SK-N-SH (cell line): ENCODE measurements around the gene SRRD. TPM values are rescaled to one million over a fixed set of nuclear protein-coding genes. Genes with fewer than 3 reads are reported as not detected.

ENCODE experiments used
- CTCF ChIA-PET: fragments of 300-600, 350-600 bp; formaldehyde crosslinking; extraction: SDS; loops from one replicate; lab custom pipeline; 2021; lab: Yijun Ruan, JAX
- POLR2A ChIA-PET: fragments of 350-600 bp; sonication (Branson Sonifier 250); formaldehyde crosslinking; extraction: SDS; loops from one replicate; lab custom pipeline; 2020; ENCODE audit warnings: antibody characterized with exemption, inconsistent platforms; lab: Yijun Ruan, JAX
- DNase-seq: peaks from one replicate; pipeline ENCODE4 v3.0.0; 2012
- H2AFZ ChIP-seq: fragments of 200-600 bp; sonication (generic); 2 replicates; pipeline ENCODE4 v1.8.1; 2016; ENCODE audit warnings: antibody characterized with exemption, mild to moderate bottlenecking, low read depth
- H3F3A ChIP-seq: fragments of 200-600 bp; sonication (generic); replicated peaks from 2 replicates; pipeline ENCODE3; 2016; ENCODE audit warnings: antibody characterized with exemption, mild to moderate bottlenecking; ENCODE audit not compliant: insufficient read depth
- H3K27ac ChIP-seq, 2 experiments: fragments of 200-500 bp in 1 of 2; fragments of 200-600 bp in 1 of 2; sonication (Bioruptor generic) in 1 of 2; sonication (generic), shearing (Covaris generic) in 1 of 2; 2 replicates each; pipeline versions ENCODE4 v1.5.1 to v1.6.1; 2014 to 2016; ENCODE audit warnings: low read depth in 2 of 2, inconsistent platforms in 1 of 2, low read length in 1 of 2, mild to moderate bottlenecking in 1 of 2, mixed read lengths in 1 of 2
- H3K27me3 ChIP-seq: fragments of 200-600 bp; sonication (generic), shearing (Covaris generic); 2 replicates; pipeline ENCODE4 v1.6.1; 2016; ENCODE audit warnings: mixed run types; ENCODE audit not compliant: insufficient read depth
- H3K36me3 ChIP-seq, 2 experiments: fragments of 200-500 bp in 1 of 2; fragments of 200-600 bp in 1 of 2; sonication (Bioruptor generic) in 1 of 2; sonication (generic) in 1 of 2; replicated peaks in 1 of 2; 2 replicates each; pipeline versions ENCODE3 to v1.5.1; 2014 to 2016; ENCODE audit warnings: low read length in 1 of 2, mild to moderate bottlenecking in 1 of 2; ENCODE audit not compliant: insufficient read depth in 2 of 2, control insufficient read depth in 1 of 2
- H3K4me1 ChIP-seq, 2 experiments: fragments of 200-500 bp in 1 of 2; fragments of 200-600 bp in 1 of 2; sonication (Bioruptor generic) in 1 of 2; sonication (generic), shearing (Covaris generic) in 1 of 2; 2 replicates each; pipeline versions ENCODE4 v1.5.1 to v1.6.1; 2014 to 2016; ENCODE audit warnings: low read depth in 1 of 2, low read length in 1 of 2, mixed run types in 1 of 2; ENCODE audit not compliant: insufficient read depth in 2 of 2, control insufficient read depth in 1 of 2
- H3K4me2 ChIP-seq: fragments of 200-600 bp; sonication (generic), shearing (Covaris generic); 2 replicates; pipeline ENCODE4 v1.6.1; 2017; ENCODE audit warnings: mixed run types
- H3K4me3 ChIP-seq, 2 experiments: fragments of 200-500 bp in 1 of 2; fragments of 200-600 bp in 1 of 2; sonication (Bioruptor generic) in 1 of 2; sonication (generic), shearing (Covaris generic) in 1 of 2; 2 replicates each; pipeline versions ENCODE4 v1.5.1 to v1.8.1; 2014 to 2016; ENCODE audit warnings: low read depth in 2 of 2, inconsistent platforms in 1 of 2, low read length in 1 of 2, mild to moderate bottlenecking in 1 of 2, mixed read lengths in 1 of 2, moderate library complexity in 1 of 2
- H3K79me2 ChIP-seq: fragments of 200-600 bp; sonication (generic); 2 replicates; pipeline ENCODE4 v1.8.1; 2017; ENCODE audit warnings: mild to moderate bottlenecking; ENCODE audit not compliant: insufficient read depth
- H3K9ac ChIP-seq: fragments of 200-600 bp; sonication (generic); 2 replicates; pipeline ENCODE4 v1.6.1; 2017; ENCODE audit warnings: mixed run types
- H3K9me2 ChIP-seq: fragments of 200-600 bp; sonication (generic); 2 replicates; pipeline ENCODE4 v1.6.1; 2017; ENCODE audit warnings: mixed run types
- H3K9me3 ChIP-seq: fragments of 200-600 bp; sonication (generic); 2 replicates; pipeline ENCODE4 v1.6.1; 2017; ENCODE audit warnings: mixed run types, mild to moderate bottlenecking, moderate library complexity
- H4K20me1 ChIP-seq: fragments of 200-600 bp; sonication (generic); 2 replicates; pipeline ENCODE4 v1.6.1; 2017; ENCODE audit warnings: mild to moderate bottlenecking, mixed run types; ENCODE audit not compliant: insufficient read depth
- CHD2 ChIP-seq: fragments of 150-350 bp; IDR thresholded peaks from 2 replicates; pipeline ENCODE4 v1.6.1; 2018; ENCODE audit warnings: low read length; ENCODE audit not compliant: partially characterized antibody
- FOSL2 ChIP-seq: IDR thresholded peaks from 2 replicates; pipeline ENCODE4 v1.4.0; 2012; ENCODE audit warnings: low read depth, mild to moderate bottlenecking, moderate library complexity, borderline replicate concordance
- FOXJ3 ChIP-seq: sonication (generic); formaldehyde crosslinking; IDR thresholded peaks from 2 replicates; pipeline ENCODE4 v1.5.1; 2020; ENCODE audit warnings: mild to moderate bottlenecking, missing genetic modification reagents
- RCOR1 ChIP-seq: fragments of 150-350 bp; IDR thresholded peaks from 2 replicates; pipeline ENCODE4 v1.6.1; 2017; ENCODE audit warnings: antibody characterized with exemption, low read length
- RFX5 ChIP-seq: IDR thresholded peaks from 2 replicates; pipeline ENCODE4 v1.6.1; 2012; ENCODE audit warnings: mild to moderate bottlenecking, improper control_type of control experiment, low read length
- SIN3A ChIP-seq: IDR thresholded peaks from 2 replicates; pipeline ENCODE4 v1.6.1; 2012; ENCODE audit warnings: low read depth, mild to moderate bottlenecking, low read length, moderate library complexity, borderline replicate concordance
- WGBS: methylation state at CpG from one replicate; pipeline ENCODE4 v1.1.6; 2017; ENCODE audit warnings: low lambda C conversion rate; 5-methylcytosine and 5-hydroxymethylcytosine counted together
- polyA plus RNA-seq, 3 experiments: library from polyadenylated mRNA; depleted of rRNA; stranded (reverse); fragments of >200 nt; gene quantifications; 2 replicates each; pipeline ENCODE4 v1.2.3, GENCODE V29; 2012
- TF ChIP-seq, protein P1 (sequence below): IDR thresholded peaks from 2 replicates; pipeline ENCODE4 v1.6.1; 2012; ENCODE audit warnings: mild to moderate bottlenecking, low read depth, low read length, moderate library complexity
- TF ChIP-seq, protein P2 (sequence below): fragments of 200-600 bp; sonication (generic); IDR thresholded peaks from 2 replicates; pipeline ENCODE4 v1.6.1; 2017; ENCODE audit warnings: antibody characterized with exemption, mild to moderate bottlenecking, moderate library complexity

Gene SRRD
- polyA plus RNA-seq, 1 of the 3 experiments (the other 2 are of a cell fraction) = 12.9 TPM

DNA sequence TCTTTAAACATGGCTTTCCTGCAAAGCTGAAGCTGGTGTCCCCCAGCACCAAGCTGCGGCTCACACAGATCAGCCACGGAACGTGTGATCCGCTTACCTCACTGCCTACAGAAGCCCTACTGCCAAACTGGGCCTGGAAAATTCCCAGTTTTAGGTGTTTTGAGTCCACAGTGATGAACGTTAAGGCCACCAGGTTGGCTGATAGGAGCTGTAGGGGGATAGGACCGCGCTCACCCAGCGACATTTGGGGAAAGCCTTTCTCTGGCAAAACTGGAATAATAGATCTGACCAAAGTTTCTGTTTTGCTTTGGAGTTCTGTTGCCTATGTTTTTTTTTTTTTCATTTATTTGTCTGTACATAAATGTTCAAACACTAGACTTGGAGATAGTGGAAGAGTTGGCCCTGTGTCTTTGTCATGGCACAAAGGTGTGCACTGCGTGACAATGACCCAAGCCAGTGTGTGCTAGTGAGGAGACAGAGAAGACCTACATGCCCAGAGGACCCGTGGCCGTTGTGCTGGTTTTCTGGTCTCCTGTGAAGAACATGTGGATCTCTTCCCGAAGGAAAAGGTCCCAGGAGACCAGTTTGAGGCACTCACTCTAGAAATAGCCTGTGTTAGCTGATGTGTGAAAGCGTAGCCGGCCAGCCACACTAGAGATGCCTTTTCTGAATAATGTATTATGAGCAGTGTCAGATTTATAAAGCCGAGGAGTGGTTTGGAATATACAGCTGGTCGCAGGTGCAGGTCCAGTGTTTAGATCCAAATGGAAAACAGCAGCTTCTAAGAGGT, 39.6 kb upstream of the SRRD start (continued):
- TF ChIP-seq, protein P1, sequence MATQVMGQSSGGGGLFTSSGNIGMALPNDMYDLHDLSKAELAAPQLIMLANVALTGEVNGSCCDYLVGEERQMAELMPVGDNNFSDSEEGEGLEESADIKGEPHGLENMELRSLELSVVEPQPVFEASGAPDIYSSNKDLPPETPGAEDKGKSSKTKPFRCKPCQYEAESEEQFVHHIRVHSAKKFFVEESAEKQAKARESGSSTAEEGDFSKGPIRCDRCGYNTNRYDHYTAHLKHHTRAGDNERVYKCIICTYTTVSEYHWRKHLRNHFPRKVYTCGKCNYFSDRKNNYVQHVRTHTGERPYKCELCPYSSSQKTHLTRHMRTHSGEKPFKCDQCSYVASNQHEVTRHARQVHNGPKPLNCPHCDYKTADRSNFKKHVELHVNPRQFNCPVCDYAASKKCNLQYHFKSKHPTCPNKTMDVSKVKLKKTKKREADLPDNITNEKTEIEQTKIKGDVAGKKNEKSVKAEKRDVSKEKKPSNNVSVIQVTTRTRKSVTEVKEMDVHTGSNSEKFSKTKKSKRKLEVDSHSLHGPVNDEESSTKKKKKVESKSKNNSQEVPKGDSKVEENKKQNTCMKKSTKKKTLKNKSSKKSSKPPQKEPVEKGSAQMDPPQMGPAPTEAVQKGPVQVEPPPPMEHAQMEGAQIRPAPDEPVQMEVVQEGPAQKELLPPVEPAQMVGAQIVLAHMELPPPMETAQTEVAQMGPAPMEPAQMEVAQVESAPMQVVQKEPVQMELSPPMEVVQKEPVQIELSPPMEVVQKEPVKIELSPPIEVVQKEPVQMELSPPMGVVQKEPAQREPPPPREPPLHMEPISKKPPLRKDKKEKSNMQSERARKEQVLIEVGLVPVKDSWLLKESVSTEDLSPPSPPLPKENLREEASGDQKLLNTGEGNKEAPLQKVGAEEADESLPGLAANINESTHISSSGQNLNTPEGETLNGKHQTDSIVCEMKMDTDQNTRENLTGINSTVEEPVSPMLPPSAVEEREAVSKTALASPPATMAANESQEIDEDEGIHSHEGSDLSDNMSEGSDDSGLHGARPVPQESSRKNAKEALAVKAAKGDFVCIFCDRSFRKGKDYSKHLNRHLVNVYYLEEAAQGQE = no peak
- no peak for TF ChIP-seq RCOR1

DNA sequence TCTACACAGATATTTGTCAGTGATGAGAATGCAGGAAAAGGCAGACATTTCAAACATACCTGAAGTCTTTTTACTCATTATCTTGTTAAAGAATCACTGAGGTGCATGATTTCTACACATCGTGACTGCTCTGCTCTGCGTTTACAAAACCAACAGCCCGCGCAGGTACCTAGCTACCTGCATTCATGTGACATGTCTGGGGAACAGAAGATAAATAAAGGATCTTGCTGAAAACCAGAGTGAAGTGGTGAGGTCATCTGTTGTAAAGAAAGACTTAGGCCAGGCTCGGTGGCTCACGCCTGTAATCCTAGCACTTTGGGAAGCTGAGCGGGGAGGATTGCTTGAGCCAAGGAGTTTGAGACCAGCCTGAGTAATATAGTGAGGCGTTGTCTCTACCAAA, 38.9 kb upstream of the SRRD start:
- no peak overlapping the region for H3K9ac ChIP-seq
- no peaks in the 10 kb centered on the region for H4K20me1 ChIP-seq
- DNase-seq = no peak
- H3K27me3 ChIP-seq = no peaks in the 10 kb centered on the region
- ChIA-PET CTCF (interaction anchor here (0.8 kb wide), 1 partner anchor 80 kb away, joined by 3 read pairs; no protein-coding TSS in a partner anchor), POLR2A (no interaction called here)
- no peak overlapping the region for H3K4me2 ChIP-seq
- no peaks in the 10 kb centered on the region for H3K36me3 ChIP-seq
- 96% methylated on average over 8 of the region's 8 CpGs for WGBS
- no peaks in the 10 kb centered on the region for H3K79me2 ChIP-seq
- no peaks in the 10 kb centered on the region for H3K9me3 ChIP-seq
- H3K4me3 ChIP-seq = no peak overlapping the region
- TF ChIP-seq FOSL2 = no peak
- TF ChIP-seq RFX5 = no peak
- TF ChIP-seq, protein P2, sequence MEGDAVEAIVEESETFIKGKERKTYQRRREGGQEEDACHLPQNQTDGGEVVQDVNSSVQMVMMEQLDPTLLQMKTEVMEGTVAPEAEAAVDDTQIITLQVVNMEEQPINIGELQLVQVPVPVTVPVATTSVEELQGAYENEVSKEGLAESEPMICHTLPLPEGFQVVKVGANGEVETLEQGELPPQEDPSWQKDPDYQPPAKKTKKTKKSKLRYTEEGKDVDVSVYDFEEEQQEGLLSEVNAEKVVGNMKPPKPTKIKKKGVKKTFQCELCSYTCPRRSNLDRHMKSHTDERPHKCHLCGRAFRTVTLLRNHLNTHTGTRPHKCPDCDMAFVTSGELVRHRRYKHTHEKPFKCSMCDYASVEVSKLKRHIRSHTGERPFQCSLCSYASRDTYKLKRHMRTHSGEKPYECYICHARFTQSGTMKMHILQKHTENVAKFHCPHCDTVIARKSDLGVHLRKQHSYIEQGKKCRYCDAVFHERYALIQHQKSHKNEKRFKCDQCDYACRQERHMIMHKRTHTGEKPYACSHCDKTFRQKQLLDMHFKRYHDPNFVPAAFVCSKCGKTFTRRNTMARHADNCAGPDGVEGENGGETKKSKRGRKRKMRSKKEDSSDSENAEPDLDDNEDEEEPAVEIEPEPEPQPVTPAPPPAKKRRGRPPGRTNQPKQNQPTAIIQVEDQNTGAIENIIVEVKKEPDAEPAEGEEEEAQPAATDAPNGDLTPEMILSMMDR = no peak
- no peak for TF ChIP-seq FOXJ3 (CRISPR knock-in tag)
- no peak for TF ChIP-seq SIN3A
- no peak for TF ChIP-seq CHD2
- H3K4me1 ChIP-seq = no peaks in the 10 kb centered on the region
- H3K27ac ChIP-seq = no peak overlapping the region
- no peaks in the 10 kb centered on the region for H3K9me2 ChIP-seq
- no peak overlapping the region for H2AFZ ChIP-seq
- no peaks in the 10 kb centered on the region for H3F3A ChIP-seq
